ENCODE results near the gene CEP43. TPM values are rescaled to one million over a fixed set of nuclear protein-coding genes. Genes with fewer than 3 reads are reported as not detected.

CEP43 gene
- total RNA-seq, 1 donor from 2014 or later, result 16.0 TPM

DNA sequence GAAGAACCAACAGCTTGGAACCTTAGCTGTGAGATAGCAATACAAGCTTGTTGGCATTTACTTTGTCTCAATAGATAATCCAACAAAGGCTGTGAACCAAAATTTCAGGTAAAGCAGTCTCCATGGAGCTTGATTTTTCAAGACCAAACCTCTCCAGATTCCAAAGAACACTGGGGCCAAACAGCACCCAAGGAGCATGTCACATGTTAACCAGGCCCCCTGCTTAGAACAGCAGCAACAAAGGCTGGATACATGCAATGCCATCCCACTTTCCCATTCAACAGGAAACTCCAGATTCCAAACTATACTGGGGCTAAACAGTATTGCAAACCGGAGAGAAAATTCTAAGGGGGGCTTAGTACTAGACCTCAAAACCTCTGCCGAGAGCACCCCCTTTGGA is 27.1 kb upstream of the CEP43 start:
- Histone ChIP-seq H3K4me1 (ENCODE audit: insufficient read depth, low read length) (no peaks in the 10 kb centered on the region), H3K4me2 (ENCODE audit: low read length) (no peak overlapping the region), H4K20me1 (ENCODE audit: insufficient read depth, low read length) (no peaks in the 10 kb centered on the region), H3K27me3 (ENCODE audit: insufficient read depth, low read length) (no peaks in the 10 kb centered on the region), H3K79me2 (ENCODE audit: insufficient read depth, low read length) (no peaks in the 10 kb centered on the region), H3K27ac (ENCODE audit: low read depth, low read length) (no peak overlapping the region), H3K9me3 (ENCODE audit: insufficient read depth, low read depth, low read length) (no peaks in the 10 kb centered on the region), H3K4me3 (ENCODE audit: insufficient read depth, low read depth, low read length) (no peak overlapping the region), H3K36me3 (ENCODE audit: insufficient read depth, low read length) (no peaks in the 10 kb centered on the region), H2AFZ (ENCODE audit: low read depth, low read length) (no peak overlapping the region), H3K9ac (ENCODE audit: low read length) (no peak overlapping the region)
- no peak for TF ChIP-seq EZH2 (IDR thresholded peaks at IDR 0.05; ENCODE audit: insufficient read depth, low read length)
- TF ChIP-seq, protein P1, sequence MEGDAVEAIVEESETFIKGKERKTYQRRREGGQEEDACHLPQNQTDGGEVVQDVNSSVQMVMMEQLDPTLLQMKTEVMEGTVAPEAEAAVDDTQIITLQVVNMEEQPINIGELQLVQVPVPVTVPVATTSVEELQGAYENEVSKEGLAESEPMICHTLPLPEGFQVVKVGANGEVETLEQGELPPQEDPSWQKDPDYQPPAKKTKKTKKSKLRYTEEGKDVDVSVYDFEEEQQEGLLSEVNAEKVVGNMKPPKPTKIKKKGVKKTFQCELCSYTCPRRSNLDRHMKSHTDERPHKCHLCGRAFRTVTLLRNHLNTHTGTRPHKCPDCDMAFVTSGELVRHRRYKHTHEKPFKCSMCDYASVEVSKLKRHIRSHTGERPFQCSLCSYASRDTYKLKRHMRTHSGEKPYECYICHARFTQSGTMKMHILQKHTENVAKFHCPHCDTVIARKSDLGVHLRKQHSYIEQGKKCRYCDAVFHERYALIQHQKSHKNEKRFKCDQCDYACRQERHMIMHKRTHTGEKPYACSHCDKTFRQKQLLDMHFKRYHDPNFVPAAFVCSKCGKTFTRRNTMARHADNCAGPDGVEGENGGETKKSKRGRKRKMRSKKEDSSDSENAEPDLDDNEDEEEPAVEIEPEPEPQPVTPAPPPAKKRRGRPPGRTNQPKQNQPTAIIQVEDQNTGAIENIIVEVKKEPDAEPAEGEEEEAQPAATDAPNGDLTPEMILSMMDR (IDR thresholded peaks at IDR 0.05; ENCODE audit: insufficient read depth, low read depth, low read length), result no peak
- peaks cover 6% of the 10 kb centered on the region for H3K4me1 Mint-ChIP-seq (ENCODE audit: low read depth, unreplicated experiment)
- H3K27ac Mint-ChIP-seq (ENCODE audit: unreplicated experiment), result no peak overlapping the region
- H3K36me3 Mint-ChIP-seq (ENCODE audit: low read depth, unreplicated experiment), result no peaks in the 10 kb centered on the region
- no peak for DNase-seq (ENCODE audit: low read depth)
- no peak overlapping the region for H3K4me3 Mint-ChIP-seq (ENCODE audit: unreplicated experiment)
- FAIRE-seq, result no peak
- no peaks in the 10 kb centered on the region for H3K9me3 Mint-ChIP-seq (ENCODE audit: unreplicated experiment)
- H3K27me3 Mint-ChIP-seq (ENCODE audit: low read depth, unreplicated experiment), result no peaks in the 10 kb centered on the region

DNA sequence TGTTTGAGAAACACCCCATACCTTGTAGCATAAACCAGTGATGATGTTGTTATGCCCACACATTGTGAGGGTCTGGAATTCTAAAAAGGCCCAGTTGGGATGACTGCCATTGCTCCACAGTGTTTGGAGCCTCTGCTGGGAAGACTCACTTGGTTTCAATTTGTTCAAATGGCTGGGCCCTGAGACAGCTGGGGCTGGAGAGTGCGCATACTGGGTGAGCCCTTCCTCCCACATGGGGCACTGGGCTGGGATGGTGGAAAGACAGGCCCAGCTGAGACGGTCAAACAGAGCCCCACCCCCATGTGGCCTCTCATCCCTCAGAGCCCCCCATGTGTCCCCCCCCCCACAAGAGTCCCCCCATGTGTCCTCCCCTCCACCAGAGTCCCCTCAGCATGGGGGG is 22.6 kb upstream of the CEP43 start:
- TF ChIP-seq EZH2 (IDR thresholded peaks at IDR 0.05; ENCODE audit: insufficient read depth, low read length), result no peak
- TF ChIP-seq, protein P1 (IDR thresholded peaks at IDR 0.05; ENCODE audit: insufficient read depth, low read depth, low read length), result no peak
- no peaks in the 10 kb centered on the region for H3K27me3 Mint-ChIP-seq (ENCODE audit: low read depth, unreplicated experiment)
- H3K9me3 Mint-ChIP-seq (ENCODE audit: unreplicated experiment), result no peaks in the 10 kb centered on the region
- Histone ChIP-seq H3K4me3 (ENCODE audit: insufficient read depth, low read depth, low read length) (no peak overlapping the region), H3K27me3 (ENCODE audit: insufficient read depth, low read length) (no peaks in the 10 kb centered on the region), H3K27ac (ENCODE audit: low read depth, low read length) (no peak overlapping the region), H3K36me3 (ENCODE audit: insufficient read depth, low read length) (no peaks in the 10 kb centered on the region), H3K4me1 (ENCODE audit: insufficient read depth, low read length) (no peaks in the 10 kb centered on the region), H3K9ac (ENCODE audit: low read length) (no peak overlapping the region), H4K20me1 (ENCODE audit: insufficient read depth, low read length) (no peaks in the 10 kb centered on the region), H3K79me2 (ENCODE audit: insufficient read depth, low read length) (no peaks in the 10 kb centered on the region), H3K4me2 (ENCODE audit: low read length) (no peak overlapping the region), H3K9me3 (ENCODE audit: insufficient read depth, low read depth, low read length) (no peaks in the 10 kb centered on the region), H2AFZ (ENCODE audit: low read depth, low read length) (no peak overlapping the region)
- H3K27ac Mint-ChIP-seq (ENCODE audit: unreplicated experiment), result no peak overlapping the region
- FAIRE-seq (no peak), DNase-seq (ENCODE audit: low read depth) (no peak)
- H3K4me1 Mint-ChIP-seq (ENCODE audit: low read depth, unreplicated experiment), result peaks cover 5% of the 10 kb centered on the region
- no peaks in the 10 kb centered on the region for H3K36me3 Mint-ChIP-seq (ENCODE audit: low read depth, unreplicated experiment)
- no peak overlapping the region for H3K4me3 Mint-ChIP-seq (ENCODE audit: unreplicated experiment)

DNA sequence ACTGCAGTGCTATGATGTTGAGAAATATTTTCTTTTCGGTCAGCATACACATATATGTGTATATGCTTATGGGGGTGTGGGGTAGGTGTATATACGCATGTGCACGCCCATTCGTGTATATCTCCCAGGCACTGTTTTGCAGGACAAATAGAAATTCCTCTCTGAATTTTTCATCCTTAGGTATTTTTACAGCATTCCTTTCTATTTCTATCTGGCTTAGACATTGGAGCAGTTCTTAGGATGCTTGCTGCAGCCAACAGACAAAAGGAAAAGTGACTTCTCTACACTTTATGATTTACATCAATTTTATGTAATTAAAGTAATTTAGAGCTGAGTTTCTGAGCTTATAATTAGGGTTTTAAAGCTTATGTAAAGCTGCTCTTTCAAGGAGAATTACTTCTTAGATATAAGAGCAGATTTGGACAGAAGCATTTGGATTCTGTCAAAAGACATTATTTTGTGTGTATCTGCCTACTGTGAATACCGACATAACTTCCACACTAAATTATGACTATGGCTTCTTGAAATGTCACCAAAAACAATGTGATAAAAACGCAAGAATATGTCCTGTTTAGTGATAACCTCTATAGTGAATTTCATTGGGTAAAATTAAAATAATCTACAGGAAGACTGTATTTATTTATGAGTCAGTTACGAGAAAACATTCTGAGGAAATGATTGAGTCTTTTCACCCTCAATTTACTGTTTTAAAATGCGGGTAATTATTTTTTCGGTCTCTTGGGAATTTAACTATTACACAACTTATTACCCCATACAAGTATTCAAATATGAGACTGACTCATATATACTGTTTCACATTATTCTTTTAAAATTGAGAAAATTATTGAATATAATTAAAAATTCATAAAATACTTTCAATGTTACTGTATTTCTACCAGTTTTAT is 21.3 kb upstream of the CEP43 start:
- no peaks in the 10 kb centered on the region for H3K36me3 Mint-ChIP-seq (ENCODE audit: low read depth, unreplicated experiment)
- H3K27ac ChIP-seq (ENCODE audit: low read depth, low read length), result no peak overlapping the region
- TF ChIP-seq, protein P1 (IDR thresholded peaks at IDR 0.05; ENCODE audit: insufficient read depth, low read depth, low read length), result no peak
- TF ChIP-seq EZH2 (IDR thresholded peaks at IDR 0.05; ENCODE audit: insufficient read depth, low read length), result no peak
- DNase-seq (ENCODE audit: low read depth), result no peak
- no peaks in the 10 kb centered on the region for H3K36me3 ChIP-seq (ENCODE audit: insufficient read depth, low read length)
- no peak overlapping the region for H3K9ac ChIP-seq (ENCODE audit: low read length)
- FAIRE-seq, result no peak
- no peak overlapping the region for H3K4me3 ChIP-seq (ENCODE audit: insufficient read depth, low read depth, low read length)
- no peaks in the 10 kb centered on the region for H3K9me3 ChIP-seq (ENCODE audit: insufficient read depth, low read depth, low read length)
- H3K27ac Mint-ChIP-seq (ENCODE audit: unreplicated experiment), result no peak overlapping the region
- H3K27me3 ChIP-seq (ENCODE audit: insufficient read depth, low read length), result no peaks in the 10 kb centered on the region
- no peaks in the 10 kb centered on the region for H3K9me3 Mint-ChIP-seq (ENCODE audit: unreplicated experiment)
- H2AFZ ChIP-seq (ENCODE audit: low read depth, low read length), result no peak overlapping the region
- H3K79me2 ChIP-seq (ENCODE audit: insufficient read depth, low read length), result no peaks in the 10 kb centered on the region
- H3K27me3 Mint-ChIP-seq (ENCODE audit: low read depth, unreplicated experiment), result no peaks in the 10 kb centered on the region
- no peak overlapping the region for H3K4me2 ChIP-seq (ENCODE audit: low read length)
- peaks cover 4% of the 10 kb centered on the region for H3K4me1 Mint-ChIP-seq (ENCODE audit: low read depth, unreplicated experiment)
- no peaks in the 10 kb centered on the region for H3K4me1 ChIP-seq (ENCODE audit: insufficient read depth, low read length)
- H4K20me1 ChIP-seq (ENCODE audit: insufficient read depth, low read length), result no peaks in the 10 kb centered on the region
- H3K4me3 Mint-ChIP-seq (ENCODE audit: unreplicated experiment), result no peak overlapping the region
